IPS-15b (cell line): ENCODE measurements around the gene ARFGAP1.
"Not testable (repeated sequence)": the region's sequence is repeated elsewhere in the genome, so short reads cannot be mapped to it uniquely, and the experiment has no call there.

Source experiments
- H3K27me3 ChIP-seq: one replicate; pipeline ENCODE4 v1.6.1; 2013; ENCODE audit warnings: low read length; ENCODE audit not compliant: control insufficient read depth, insufficient read depth
- H3K36me3 ChIP-seq: one replicate; pipeline ENCODE4 v1.6.1; 2013; ENCODE audit warnings: low read length; ENCODE audit not compliant: control insufficient read depth, insufficient read depth
- H3K4me1 ChIP-seq: one replicate; pipeline ENCODE4 v1.6.1; 2013; ENCODE audit warnings: mild to moderate bottlenecking, low read length; ENCODE audit not compliant: control insufficient read depth, insufficient read depth
- H3K4me3 ChIP-seq: one replicate; pipeline ENCODE4 v1.5.1; 2013; ENCODE audit warnings: low read depth, low read length
- H3K9ac ChIP-seq: one replicate; pipeline ENCODE4 v1.6.1; 2013; ENCODE audit warnings: low read depth, mild to moderate bottlenecking, low read length
- H3K9me3 ChIP-seq: one replicate; pipeline ENCODE4 v1.6.1; 2013; ENCODE audit warnings: mild to moderate bottlenecking, low read length; ENCODE audit not compliant: control insufficient read depth, insufficient read depth

The ARFGAP1 gene

GRCh38 chr20:63332488-63333240 lies 60.1 kb downstream of the ARFGAP1 start:
- H3K9me3 ChIP-seq: no peaks in the 10 kb centered on the region
- no peak overlapping the region for H3K9ac ChIP-seq
- no peak overlapping the region for H3K4me3 ChIP-seq
- H3K36me3 ChIP-seq: no peaks in the 10 kb centered on the region
- no peaks in the 10 kb centered on the region for H3K4me1 ChIP-seq
- no peaks in the 10 kb centered on the region for H3K27me3 ChIP-seq

GRCh38 chr20:63333241-63333836 lies 60.7 kb downstream of the ARFGAP1 start:
- no peaks in the 10 kb centered on the region for H3K4me1 ChIP-seq
- H3K4me3 ChIP-seq: no peak overlapping the region
- no peaks in the 10 kb centered on the region for H3K9me3 ChIP-seq
- H3K9ac ChIP-seq: no peak overlapping the region
- no peaks in the 10 kb centered on the region for H3K27me3 ChIP-seq
- no peaks in the 10 kb centered on the region for H3K36me3 ChIP-seq

- Histone ChIP-seq H3K9ac (no peak overlapping the region), H3K9me3 (no peaks in the 10 kb centered on the region), H3K4me1 (no peaks in the 10 kb centered on the region), H3K27me3 (no peaks in the 10 kb centered on the region), H3K4me3 (no peak overlapping the region), H3K36me3 (no peaks in the 10 kb centered on the region)
These were observed 61.7 kb downstream of the ARFGAP1 start for GRCh38 chr20:63334356-63334755.

GRCh38 chr20:63335060-63335459 lies 62.4 kb downstream of the ARFGAP1 start:
- not testable (repeated sequence) for H3K9me3 ChIP-seq, H3K4me3 ChIP-seq, H3K27me3 ChIP-seq, H3K9ac ChIP-seq, H3K4me1 ChIP-seq, H3K36me3 ChIP-seq

- H3K9me3 ChIP-seq: no peaks in the 10 kb centered on the region
- no peak overlapping the region for H3K9ac ChIP-seq
- H3K4me1 ChIP-seq: no peaks in the 10 kb centered on the region
- H3K4me3 ChIP-seq: no peak overlapping the region
- H3K36me3 ChIP-seq: no peaks in the 10 kb centered on the region
- H3K27me3 ChIP-seq: no peaks in the 10 kb centered on the region
These were observed 63.1 kb downstream of the ARFGAP1 start for GRCh38 chr20:63335711-63336110.

- no peak overlapping the region for H3K4me3 ChIP-seq
- H3K9ac ChIP-seq: no peak overlapping the region
- no peaks in the 10 kb centered on the region for H3K4me1 ChIP-seq
- H3K9me3 ChIP-seq: no peaks in the 10 kb centered on the region
- no peaks in the 10 kb centered on the region for H3K27me3 ChIP-seq
- no peaks in the 10 kb centered on the region for H3K36me3 ChIP-seq
These were observed 63.7 kb downstream of the ARFGAP1 start for GRCh38 chr20:63336232-63336752.

GRCh38 chr20:63337786-63338420 lies 65.3 kb downstream of the ARFGAP1 start:
- H3K4me3 ChIP-seq: no peak overlapping the region
- H3K4me1 ChIP-seq: no peaks in the 10 kb centered on the region
- no peak overlapping the region for H3K9ac ChIP-seq
- no peaks in the 10 kb centered on the region for H3K36me3 ChIP-seq
- no peaks in the 10 kb centered on the region for H3K27me3 ChIP-seq
- no peaks in the 10 kb centered on the region for H3K9me3 ChIP-seq
